ENCODE measurements around the gene COL25A1. TPM values are rescaled to one million over a fixed set of nuclear protein-coding genes. Genes with fewer than 3 reads are reported as not detected.

The COL25A1 gene
- total RNA-seq, 1 donor from 2014 or later: 10.4 TPM

GRCh38 chr4:109172301-109172700 lies 130.2 kb downstream of the COL25A1 start:
- Histone ChIP-seq H3K27ac (ENCODE audit: low read depth, low read length) (no peak overlapping the region), H3K36me3 (ENCODE audit: insufficient read depth, low read length) (no peaks in the 10 kb centered on the region), H4K20me1 (ENCODE audit: insufficient read depth, low read length) (no peaks in the 10 kb centered on the region), H3K9ac (ENCODE audit: low read length) (no peak overlapping the region), H3K27me3 (ENCODE audit: insufficient read depth, low read length) (no peaks in the 10 kb centered on the region), H3K9me3 (ENCODE audit: insufficient read depth, low read depth, low read length) (no peaks in the 10 kb centered on the region), H2AFZ (ENCODE audit: low read depth, low read length) (no peak overlapping the region), H3K4me3 (ENCODE audit: insufficient read depth, low read depth, low read length) (no peak overlapping the region), H3K79me2 (ENCODE audit: insufficient read depth, low read length) (no peaks in the 10 kb centered on the region), H3K4me2 (ENCODE audit: low read length) (no peak overlapping the region), H3K4me1 (ENCODE audit: insufficient read depth, low read length) (no peaks in the 10 kb centered on the region)
- Mint-ChIP-seq H3K4me3 (ENCODE audit: unreplicated experiment) (no peak overlapping the region), H3K27ac (ENCODE audit: unreplicated experiment) (no peak overlapping the region), H3K9me3 (ENCODE audit: unreplicated experiment) (peaks cover 1% of the 10 kb centered on the region), H3K4me1 (ENCODE audit: low read depth, unreplicated experiment) (no peaks in the 10 kb centered on the region), H3K36me3 (ENCODE audit: low read depth, unreplicated experiment) (no peaks in the 10 kb centered on the region), H3K27me3 (ENCODE audit: low read depth, unreplicated experiment) (no peaks in the 10 kb centered on the region)
- no peak for DNase-seq (ENCODE audit: low read depth)
- FAIRE-seq: no peak
- TF ChIP-seq CTCF (IDR thresholded peaks at IDR 0.05; ENCODE audit: insufficient read depth, low read depth, low read length) (no peak), EZH2 (IDR thresholded peaks at IDR 0.05; ENCODE audit: insufficient read depth, low read length) (no peak)

GRCh38 chr4:109171070-109171469 lies 131.4 kb downstream of the COL25A1 start:
- Mint-ChIP-seq H3K27me3 (ENCODE audit: low read depth, unreplicated experiment) (no peaks in the 10 kb centered on the region), H3K9me3 (ENCODE audit: unreplicated experiment) (peaks cover 1% of the 10 kb centered on the region), H3K27ac (ENCODE audit: unreplicated experiment) (no peak overlapping the region), H3K4me3 (ENCODE audit: unreplicated experiment) (no peak overlapping the region), H3K36me3 (ENCODE audit: low read depth, unreplicated experiment) (no peaks in the 10 kb centered on the region), H3K4me1 (ENCODE audit: low read depth, unreplicated experiment) (no peaks in the 10 kb centered on the region)
- Histone ChIP-seq H2AFZ (ENCODE audit: low read depth, low read length) (no peak overlapping the region), H3K9me3 (ENCODE audit: insufficient read depth, low read depth, low read length) (no peaks in the 10 kb centered on the region), H3K4me1 (ENCODE audit: insufficient read depth, low read length) (no peaks in the 10 kb centered on the region), H3K36me3 (ENCODE audit: insufficient read depth, low read length) (no peaks in the 10 kb centered on the region), H3K79me2 (ENCODE audit: insufficient read depth, low read length) (no peaks in the 10 kb centered on the region), H3K4me3 (ENCODE audit: insufficient read depth, low read depth, low read length) (no peak overlapping the region), H3K4me2 (ENCODE audit: low read length) (no peak overlapping the region), H4K20me1 (ENCODE audit: insufficient read depth, low read length) (no peaks in the 10 kb centered on the region), H3K9ac (ENCODE audit: low read length) (no peak overlapping the region), H3K27ac (ENCODE audit: low read depth, low read length) (no peak overlapping the region), H3K27me3 (ENCODE audit: insufficient read depth, low read length) (no peaks in the 10 kb centered on the region)
- DNase-seq (ENCODE audit: low read depth): no peak
- no peak for FAIRE-seq
- TF ChIP-seq EZH2 (IDR thresholded peaks at IDR 0.05; ENCODE audit: insufficient read depth, low read length): no peak
- no peak for TF ChIP-seq CTCF (IDR thresholded peaks at IDR 0.05; ENCODE audit: insufficient read depth, low read depth, low read length)

GRCh38 chr4:109169170-109169569 lies 133.3 kb downstream of the COL25A1 start:
- Histone ChIP-seq H4K20me1 (ENCODE audit: insufficient read depth, low read length) (no peaks in the 10 kb centered on the region), H3K9ac (ENCODE audit: low read length) (no peak overlapping the region), H3K4me2 (ENCODE audit: low read length) (no peak overlapping the region), H3K79me2 (ENCODE audit: insufficient read depth, low read length) (no peaks in the 10 kb centered on the region), H3K27ac (ENCODE audit: low read depth, low read length) (no peak overlapping the region), H3K4me1 (ENCODE audit: insufficient read depth, low read length) (no peaks in the 10 kb centered on the region), H2AFZ (ENCODE audit: low read depth, low read length) (no peak overlapping the region), H3K4me3 (ENCODE audit: insufficient read depth, low read depth, low read length) (no peak overlapping the region), H3K36me3 (ENCODE audit: insufficient read depth, low read length) (no peaks in the 10 kb centered on the region), H3K9me3 (ENCODE audit: insufficient read depth, low read depth, low read length) (no peaks in the 10 kb centered on the region), H3K27me3 (ENCODE audit: insufficient read depth, low read length) (no peaks in the 10 kb centered on the region)
- H3K4me1 Mint-ChIP-seq (ENCODE audit: low read depth, unreplicated experiment): peaks cover 4% of the 10 kb centered on the region
- TF ChIP-seq CTCF (IDR thresholded peaks at IDR 0.05; ENCODE audit: insufficient read depth, low read depth, low read length) (no peak), EZH2 (IDR thresholded peaks at IDR 0.05; ENCODE audit: insufficient read depth, low read length) (no peak)
- no peaks in the 10 kb centered on the region for H3K27me3 Mint-ChIP-seq (ENCODE audit: low read depth, unreplicated experiment)
- FAIRE-seq (no peak), DNase-seq (ENCODE audit: low read depth) (peak; percentile 13)
- no peaks in the 10 kb centered on the region for H3K36me3 Mint-ChIP-seq (ENCODE audit: low read depth, unreplicated experiment)
- no peak overlapping the region for H3K4me3 Mint-ChIP-seq (ENCODE audit: unreplicated experiment)
- no peak overlapping the region for H3K27ac Mint-ChIP-seq (ENCODE audit: unreplicated experiment)
- H3K9me3 Mint-ChIP-seq (ENCODE audit: unreplicated experiment): no peaks in the 10 kb centered on the region

All from astrocyte (in vitro differentiated cells and primary cell).